Stomach smooth muscle (tissue), 2 donors: Measurements from ENCODE around the gene CAVIN4.

Source experiments
- H3K27ac ChIP-seq: one replicate; pipeline ENCODE4 v1.7.0; 2013; ENCODE audit warnings: mild to moderate bottlenecking, low read length, inconsistent platforms
- H3K27me3 ChIP-seq, 2 donors: one replicate each; pipeline ENCODE4 v1.7.0; 2013; ENCODE audit warnings: low read length in 2 of 2; ENCODE audit not compliant: insufficient read depth in 2 of 2, control insufficient read depth in 1 of 2
- H3K36me3 ChIP-seq, 2 donors: one replicate each; pipeline ENCODE4 v1.7.0; 2013; ENCODE audit warnings: low read length in 2 of 2; ENCODE audit not compliant: control insufficient read depth in 2 of 2, insufficient read depth in 2 of 2
- H3K4me1 ChIP-seq: one replicate; pipeline ENCODE4 v1.7.0; 2013; ENCODE audit warnings: low read length; ENCODE audit not compliant: control insufficient read depth, insufficient read depth
- H3K4me3 ChIP-seq, 2 donors: one replicate each; pipeline ENCODE4 v1.7.0; 2013; ENCODE audit warnings: low read length in 2 of 2
- H3K9ac ChIP-seq, 2 donors: one replicate each; pipeline ENCODE4 v1.7.0; 2013; ENCODE audit warnings: low read length in 2 of 2, mild to moderate bottlenecking in 1 of 2
- H3K9me3 ChIP-seq, 2 donors: one replicate each; pipeline ENCODE4 v1.7.0; 2013; ENCODE audit warnings: low read length in 2 of 2; ENCODE audit not compliant: control insufficient read depth in 2 of 2
- donor health status: healthy.
- donor health status: Pancreatic carcinoma.

The CAVIN4 gene

DNA sequence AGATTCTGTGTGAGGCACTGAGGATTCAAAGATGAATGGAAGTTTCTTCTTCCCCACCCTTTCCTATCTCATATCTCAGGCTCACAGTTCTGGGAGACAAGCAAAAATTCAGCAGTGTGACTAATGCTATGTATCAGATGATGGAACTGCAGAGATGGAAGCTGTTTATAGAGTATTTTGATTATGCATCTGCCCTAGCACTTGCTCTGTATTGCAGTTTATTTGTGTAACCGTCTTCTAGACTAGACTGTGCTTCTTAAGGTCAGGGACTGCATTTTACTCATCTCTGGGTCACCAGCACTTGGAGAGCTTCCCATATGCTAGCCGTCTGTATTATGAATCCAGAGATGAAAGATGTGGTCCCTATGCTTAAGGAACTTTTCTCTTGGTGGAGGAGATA lies 12.6 kb downstream of the CAVIN4 start:
- Histone ChIP-seq H3K36me3 (no peaks in the 10 kb centered on the region), H3K4me3 (no peak overlapping the region), H3K9ac (no peak overlapping the region), H3K27me3 (no peaks in the 10 kb centered on the region), H3K9me3 (no peaks in the 10 kb centered on the region), H3K27ac (no peak overlapping the region), H3K4me1 (no peaks in the 10 kb centered on the region)

DNA sequence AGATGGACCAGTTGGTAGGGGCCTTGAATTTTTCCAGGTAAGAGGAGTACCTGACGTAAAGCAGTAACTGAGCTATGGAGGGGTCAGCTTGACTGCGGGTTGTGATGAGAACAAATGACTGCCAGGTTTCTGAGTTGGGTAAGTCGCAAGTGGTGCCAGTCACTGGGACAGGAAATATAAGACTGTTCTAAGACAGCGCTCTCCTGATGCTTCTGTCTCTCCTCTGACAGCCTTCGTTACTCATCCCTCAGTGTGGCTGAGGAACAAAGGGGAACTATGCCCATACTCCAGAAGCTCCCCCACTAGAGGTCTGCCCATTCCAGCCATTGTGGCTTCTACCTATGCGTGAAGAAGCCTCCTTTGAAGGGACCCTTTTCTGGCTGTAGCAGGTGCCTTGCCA lies 13.3 kb downstream of the CAVIN4 start:
- H3K9ac ChIP-seq = no peak overlapping the region

DNA sequence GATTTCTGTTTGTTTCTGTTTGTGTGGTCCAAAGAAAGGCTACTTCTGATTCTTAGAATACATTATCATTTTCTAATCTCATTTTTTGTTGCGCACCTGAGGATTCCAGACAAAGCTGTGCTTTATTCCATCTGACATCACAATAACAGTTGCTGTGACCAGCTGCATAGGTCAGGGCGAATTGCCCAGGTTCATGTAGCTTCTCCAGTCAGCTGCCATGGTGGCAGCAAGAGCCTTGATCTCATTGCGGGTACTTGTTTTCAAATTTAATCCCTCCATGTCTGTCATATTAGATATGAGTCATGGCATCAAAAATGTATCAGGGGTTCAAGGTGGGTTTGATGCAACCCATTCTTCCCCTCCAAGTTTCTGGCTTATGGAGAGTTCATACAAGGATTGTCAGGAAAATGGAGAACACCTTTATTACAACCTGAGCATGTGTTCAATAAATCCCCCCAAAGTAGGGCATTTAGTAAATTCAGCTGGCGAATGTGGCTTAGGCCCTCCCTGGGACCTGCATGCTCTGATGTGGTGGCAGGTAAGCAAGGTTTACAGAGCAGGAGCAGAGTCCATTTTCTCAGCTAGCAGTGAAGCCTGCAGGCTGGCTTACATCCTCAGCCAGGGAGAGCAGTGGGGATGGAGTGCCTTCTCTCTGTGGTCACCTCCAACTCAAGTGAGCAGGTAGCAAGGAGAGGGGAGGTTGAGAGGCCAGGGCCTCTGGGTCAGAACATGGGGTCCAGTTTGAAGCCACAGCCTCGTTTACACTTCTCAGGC lies 13.9 kb downstream of the CAVIN4 start:
- no peak overlapping the region for H3K4me3 ChIP-seq
- no peak overlapping the region for H3K9ac ChIP-seq
- no peaks in the 10 kb centered on the region for H3K27me3 ChIP-seq
- no peaks in the 10 kb centered on the region for H3K9me3 ChIP-seq
- H3K4me1 ChIP-seq = no peaks in the 10 kb centered on the region
- H3K36me3 ChIP-seq = no peaks in the 10 kb centered on the region
- no peak overlapping the region for H3K27ac ChIP-seq

More for the DNA sequence above, 13.3 kb downstream of the CAVIN4 start:
- Histone ChIP-seq H3K4me1 (no peaks in the 10 kb centered on the region), H3K27me3 (no peaks in the 10 kb centered on the region), H3K27ac (no peak overlapping the region), H3K9me3 (no peaks in the 10 kb centered on the region), H3K4me3 (no peak overlapping the region), H3K36me3 (no peaks in the 10 kb centered on the region)

GRCh38 chr9:100595391-100596199 lies 17.7 kb downstream of the CAVIN4 start:
- H3K27me3 ChIP-seq = no peaks in the 10 kb centered on the region
- no peak overlapping the region for H3K9ac ChIP-seq
- no peaks in the 10 kb centered on the region for H3K36me3 ChIP-seq
- peaks cover 16% of the 10 kb centered on the region for H3K4me1 ChIP-seq
- H3K4me3 ChIP-seq = no peak overlapping the region
- H3K9me3 ChIP-seq = no peaks in the 10 kb centered on the region
- no peak overlapping the region for H3K27ac ChIP-seq

DNA sequence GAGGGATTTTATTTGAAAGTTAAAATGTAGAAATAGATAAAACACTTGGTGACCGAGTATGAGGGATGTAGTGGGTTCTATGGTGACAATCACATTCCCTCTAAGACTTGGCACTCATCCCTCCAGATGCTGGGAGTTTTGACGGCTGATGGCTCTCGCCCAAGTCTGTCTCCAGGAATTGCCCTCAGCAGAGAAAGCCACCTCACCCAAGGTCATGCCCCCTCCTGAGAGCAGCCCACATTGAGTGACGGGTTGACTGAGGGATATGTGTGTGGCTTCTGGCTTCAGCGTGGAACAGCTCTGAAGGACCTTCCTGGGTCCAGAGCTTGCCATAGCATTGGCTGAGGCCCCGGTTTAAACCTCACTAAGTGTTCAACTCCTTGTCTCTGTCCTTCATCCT lies 19.4 kb downstream of the CAVIN4 start:
- Histone ChIP-seq H3K4me3 (no peak overlapping the region), H3K36me3 (no peaks in the 10 kb centered on the region), H3K9ac (no peak overlapping the region), H3K27me3 (no peaks in the 10 kb centered on the region), H3K4me1 (peaks cover 16% of the 10 kb centered on the region), H3K27ac (no peak overlapping the region), H3K9me3 (no peaks in the 10 kb centered on the region)

- H3K36me3 ChIP-seq = no peaks in the 10 kb centered on the region
- no peaks in the 10 kb centered on the region for H3K27me3 ChIP-seq
- H3K27ac ChIP-seq = no peak overlapping the region
- H3K9ac ChIP-seq = peak overlapping the region; percentile 55 to 59
- H3K4me3 ChIP-seq = peak overlapping the region; percentile 73 to 76
- no peaks in the 10 kb centered on the region for H3K9me3 ChIP-seq
- peaks cover 16% of the 10 kb centered on the region for H3K4me1 ChIP-seq
These were observed 20.8 kb downstream of the CAVIN4 start for GRCh38 chr9:100598641-100599145.

- H3K4me3 ChIP-seq = no peak overlapping the region
- no peak overlapping the region for H3K27ac ChIP-seq
- no peaks in the 10 kb centered on the region for H3K9me3 ChIP-seq
- H3K36me3 ChIP-seq = no peaks in the 10 kb centered on the region
- H3K4me1 ChIP-seq = peaks cover 16% of the 10 kb centered on the region
- H3K27me3 ChIP-seq = no peaks in the 10 kb centered on the region
- no peak overlapping the region for H3K9ac ChIP-seq
These were observed 22.7 kb downstream of the CAVIN4 start for GRCh38 chr9:100600521-100601079.

GRCh38 chr9:100601216-100601615 lies 23.3 kb downstream of the CAVIN4 start:
- no peak overlapping the region for H3K27ac ChIP-seq
- peaks cover 16% of the 10 kb centered on the region for H3K4me1 ChIP-seq
- H3K36me3 ChIP-seq = no peaks in the 10 kb centered on the region
- no peaks in the 10 kb centered on the region for H3K27me3 ChIP-seq
- no peaks in the 10 kb centered on the region for H3K9me3 ChIP-seq
- no peak overlapping the region for H3K4me3 ChIP-seq
- H3K9ac ChIP-seq = no peak overlapping the region

DNA sequence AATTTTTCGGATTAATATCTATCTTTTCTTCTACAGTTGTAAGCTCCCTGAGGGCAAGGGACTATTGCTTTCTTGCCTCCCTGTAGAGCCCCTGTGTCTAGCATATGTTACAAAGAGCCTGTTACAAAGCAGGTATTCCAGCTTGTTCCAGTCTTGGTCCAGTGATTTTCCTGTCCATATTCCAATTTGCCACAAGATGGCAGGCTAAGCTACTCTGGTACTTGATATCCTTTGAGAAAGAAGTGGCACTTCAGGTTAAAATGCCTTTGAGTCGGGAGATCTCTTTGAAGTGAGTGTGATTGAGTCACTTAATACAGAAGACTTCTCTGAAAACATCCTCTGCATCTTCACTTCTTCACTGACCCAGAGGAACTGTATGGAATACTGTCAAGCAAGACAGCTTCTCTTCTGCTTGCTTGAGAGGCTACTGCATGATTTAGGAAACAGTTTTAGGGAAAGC lies 24.5 kb downstream of the CAVIN4 start:
- Histone ChIP-seq H3K4me1 (peaks cover 16% of the 10 kb centered on the region), H3K27ac (no peak overlapping the region), H3K9ac (no peak overlapping the region), H3K4me3 (no peak overlapping the region), H3K9me3 (no peaks in the 10 kb centered on the region), H3K36me3 (no peaks in the 10 kb centered on the region), H3K27me3 (no peaks in the 10 kb centered on the region)

GRCh38 chr9:100605405-100605804 lies 27.5 kb downstream of the CAVIN4 start:
- no peaks in the 10 kb centered on the region for H3K36me3 ChIP-seq
- H3K27ac ChIP-seq = no peak overlapping the region
- no peak overlapping the region for H3K9ac ChIP-seq
- H3K4me1 ChIP-seq = no peaks in the 10 kb centered on the region
- H3K27me3 ChIP-seq = no peaks in the 10 kb centered on the region
- H3K4me3 ChIP-seq = no peak overlapping the region
- no peaks in the 10 kb centered on the region for H3K9me3 ChIP-seq
